SIG-M5 treated with dmso at 0.1 percent for 504 hours (cell line): ENCODE results near the gene RAP1GAP2.
"Not testable (repeated sequence)": the region's sequence is repeated elsewhere in the genome, so short reads cannot be mapped to it uniquely, and the experiment has no call there.

Experiments
- DNase-seq: peaks from one replicate; lab custom pipeline; 2025; ENCODE audit not compliant: unreplicated experiment; lab: John Stamatoyannopoulos, UW

RAP1GAP2 gene

DNA sequence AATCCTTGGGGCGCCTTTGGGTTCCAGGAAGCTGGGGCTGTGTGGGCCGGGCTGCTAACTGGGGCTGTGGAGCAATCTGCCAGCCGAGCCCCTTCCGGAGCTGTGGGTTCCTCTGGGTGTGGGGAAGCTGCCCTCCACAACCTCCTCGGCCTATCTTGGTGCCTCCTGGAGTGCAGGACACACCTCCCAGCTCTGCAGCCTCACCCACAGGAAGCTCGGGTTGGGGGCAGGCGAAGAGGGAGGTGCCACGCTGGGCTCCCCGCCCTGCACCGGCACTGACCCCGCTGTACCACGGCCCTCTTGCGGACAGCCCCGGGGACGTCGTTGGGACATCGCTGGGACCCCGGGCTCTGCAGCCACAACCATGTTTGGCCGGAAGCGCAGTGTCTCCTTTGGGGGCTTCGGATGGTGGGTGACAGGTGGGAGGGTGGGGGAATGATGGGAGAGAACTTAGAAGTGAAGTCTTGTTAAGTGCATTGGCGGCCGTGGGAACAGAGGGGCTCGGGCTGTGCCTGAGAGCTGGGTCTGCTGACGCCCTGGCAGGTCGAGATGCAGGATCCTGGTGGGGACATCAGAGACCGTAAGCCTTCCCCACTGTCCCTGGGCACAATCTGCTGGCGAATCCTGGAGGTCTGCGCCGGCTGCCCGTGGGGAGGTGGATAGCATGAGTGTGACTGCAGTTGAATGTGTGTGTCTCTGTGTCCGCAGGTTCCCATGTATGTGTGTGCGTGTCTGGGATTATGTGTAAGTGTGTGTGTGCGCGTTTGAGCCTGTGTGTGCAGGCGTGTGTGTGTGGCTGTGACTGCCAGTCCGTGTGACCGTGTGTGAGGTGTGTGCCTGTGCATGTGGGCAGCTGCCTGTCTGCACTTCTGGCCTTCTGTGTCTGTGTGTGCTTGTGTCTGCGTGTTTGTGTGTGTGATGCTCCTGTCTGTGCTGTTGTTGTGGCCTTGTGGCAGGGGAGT is at the start of gene RAP1GAP2:
Gene RAP1GAP2 (plus strand): TSS at position 275 of the 962 bp plus-strand sequence. CDS start 90 bp downstream, at position 365.
- DNase-seq, result peak; percentile 94

DNA sequence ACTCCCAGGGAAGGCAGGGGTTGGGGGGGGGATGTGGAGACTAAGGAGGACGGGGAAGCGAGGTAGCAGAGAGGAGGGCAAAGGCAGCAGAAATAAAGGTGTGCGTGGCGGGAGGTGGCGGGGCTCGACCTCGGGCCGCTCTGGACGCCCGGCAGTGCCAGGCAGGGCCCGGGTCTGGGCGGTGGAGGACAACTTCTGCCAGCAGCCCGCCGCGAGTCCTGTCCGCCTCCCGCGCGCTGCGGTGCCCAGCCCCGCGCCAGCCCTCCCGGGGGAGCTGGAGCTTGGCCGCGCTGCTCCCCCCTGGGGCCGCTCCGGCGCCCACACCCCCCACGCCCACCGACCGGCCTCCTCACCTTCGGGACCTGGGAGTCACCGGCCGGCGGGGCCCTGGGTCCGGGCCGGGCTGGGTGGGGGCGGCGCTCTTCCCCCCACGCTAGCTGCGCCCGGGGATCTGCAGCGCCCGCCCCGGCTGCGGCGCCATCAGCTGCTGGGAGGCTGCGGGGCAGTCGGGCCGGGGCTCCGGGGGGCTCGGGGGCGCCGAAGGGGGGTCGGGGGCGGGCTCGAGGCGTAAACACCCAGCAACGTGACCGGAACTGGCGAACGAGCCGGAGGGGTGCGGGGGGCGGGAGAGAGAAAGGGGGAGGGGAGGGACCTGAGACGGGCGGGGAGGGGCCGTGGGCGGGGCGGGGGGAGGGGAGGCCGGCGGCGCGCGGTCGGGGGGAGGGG is 47.0 kb upstream of the RAP1GAP2 start, which contains the start of gene CCDC92B:
Gene CCDC92B (minus strand): TSS at position 595 of the 726 bp plus-strand sequence. CDS start 14,507 bp downstream, outside the sequence.
- no peak for DNase-seq

DNA sequence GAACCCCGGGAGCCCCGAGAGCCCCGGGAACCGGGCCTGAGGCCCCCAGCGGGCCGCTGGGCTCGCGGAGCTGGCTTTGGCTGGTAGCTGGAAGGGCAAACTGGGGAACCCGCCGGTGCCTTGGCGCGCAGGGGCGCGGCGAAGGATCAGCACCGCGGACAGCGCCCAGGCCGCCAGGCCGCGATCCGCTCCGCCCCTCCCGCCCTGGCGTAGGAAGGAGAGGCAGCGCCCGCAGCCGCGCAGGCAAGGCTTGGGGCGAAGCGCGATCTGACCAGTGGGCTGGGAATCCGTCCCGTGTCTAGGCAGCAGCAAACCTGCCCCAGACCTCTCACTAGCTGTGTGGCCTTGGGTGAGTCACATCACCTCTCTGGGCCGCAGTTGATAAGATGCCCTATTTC is 46.5 kb upstream of the RAP1GAP2 start:
- peak; percentile 61 for DNase-seq

DNA sequence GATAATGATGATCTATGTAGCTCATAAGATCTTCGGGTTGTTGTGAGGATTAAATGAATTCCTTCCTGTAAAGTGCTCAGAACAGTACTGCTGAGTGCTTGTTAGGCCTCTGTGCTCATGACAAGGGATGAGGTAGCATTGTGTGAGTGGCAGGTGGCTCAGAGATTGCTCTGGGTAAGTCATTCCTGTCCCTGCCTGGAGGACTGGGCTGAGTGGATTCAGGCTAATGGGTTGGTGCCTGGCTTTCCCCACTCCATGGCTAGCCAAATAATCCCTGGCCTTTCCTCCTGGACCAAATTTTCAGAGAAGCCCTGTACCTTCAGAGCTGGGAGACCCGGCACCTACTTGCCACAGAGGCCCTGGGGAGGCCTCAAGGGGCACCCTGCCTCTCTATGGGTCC is 45.5 kb upstream of the RAP1GAP2 start:
- DNase-seq, result no peak

DNA sequence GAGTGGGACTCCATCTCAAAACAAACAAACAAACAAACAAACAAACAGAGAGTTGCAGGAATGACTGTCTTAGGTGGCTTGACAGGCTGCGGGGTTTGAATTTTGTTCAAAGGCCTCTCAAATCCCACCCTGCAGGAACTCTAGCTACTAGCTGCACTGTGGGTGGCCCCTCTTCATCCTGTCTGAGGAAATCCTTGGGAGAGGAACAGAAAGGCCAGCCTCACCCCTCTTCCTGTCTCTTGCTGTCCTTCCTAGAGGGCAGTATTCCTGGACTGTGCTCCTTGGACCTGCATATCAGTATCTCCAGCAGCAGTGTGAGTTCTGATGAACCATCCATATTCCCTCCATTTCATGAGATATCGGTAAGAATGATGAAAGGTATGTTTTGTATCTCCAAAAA is 44.7 kb upstream of the RAP1GAP2 start:
- DNase-seq, result no peak

DNA sequence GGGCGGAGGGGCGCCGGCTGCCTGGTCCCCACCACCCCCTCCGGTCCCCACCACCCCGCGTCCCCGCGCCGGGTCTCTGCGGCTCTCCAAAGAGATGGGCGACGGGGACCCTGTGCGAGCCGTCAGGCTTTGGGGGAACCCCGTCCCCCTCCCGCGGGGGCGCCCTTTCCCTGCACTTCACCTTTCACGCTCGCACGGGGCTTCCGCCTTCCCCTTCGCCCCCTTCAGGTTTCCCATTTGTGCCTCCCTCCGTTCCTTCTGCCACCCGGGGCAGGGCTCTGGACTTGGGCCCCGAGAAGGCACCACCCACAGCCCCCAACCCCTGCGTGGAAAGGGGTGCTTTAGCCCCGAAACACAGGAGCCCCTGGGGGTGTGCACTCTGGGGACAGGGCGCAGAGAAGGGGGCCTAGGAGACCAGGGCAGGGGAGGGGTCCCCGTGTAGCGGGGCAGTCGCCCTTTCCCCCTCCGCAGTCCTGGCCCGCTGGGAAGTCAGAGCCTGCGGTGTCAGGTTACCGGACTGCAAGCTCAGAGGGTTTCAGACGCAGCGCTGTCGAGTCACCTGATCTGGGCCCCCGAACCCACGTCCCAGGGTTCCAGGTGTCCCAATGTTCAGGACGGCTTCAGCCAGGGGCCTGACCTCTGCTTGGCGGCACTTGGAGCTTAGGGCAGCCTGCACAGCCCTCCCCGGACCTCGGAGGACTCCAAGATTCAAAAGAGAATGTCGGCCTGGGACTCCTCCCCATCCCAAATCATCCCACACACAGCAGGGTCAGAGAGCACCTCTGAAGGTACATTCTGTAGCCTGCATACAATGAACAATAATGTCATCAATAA is 40.1 kb upstream of the RAP1GAP2 start:
- DNase-seq, result no peak

DNA sequence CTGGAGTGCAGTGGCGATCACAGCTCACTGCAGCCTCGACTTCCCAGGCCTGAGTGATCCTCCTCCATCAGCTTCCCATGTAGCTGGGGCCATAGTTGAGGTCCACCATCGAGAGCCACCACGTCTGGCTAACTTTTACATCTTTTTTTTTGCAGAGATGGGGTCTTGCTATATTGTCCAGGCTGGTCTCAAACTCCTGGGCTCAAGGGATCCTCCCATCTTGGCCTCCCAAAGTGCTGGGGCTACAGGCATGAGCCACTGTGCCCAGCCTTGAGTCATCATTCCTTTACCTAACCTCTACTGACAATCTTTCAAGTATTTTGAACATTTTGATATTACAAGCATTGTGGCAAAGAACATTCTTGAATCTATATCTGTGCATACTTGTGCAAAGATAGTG is 37.4 kb upstream of the RAP1GAP2 start:
- no peak for DNase-seq

DNA sequence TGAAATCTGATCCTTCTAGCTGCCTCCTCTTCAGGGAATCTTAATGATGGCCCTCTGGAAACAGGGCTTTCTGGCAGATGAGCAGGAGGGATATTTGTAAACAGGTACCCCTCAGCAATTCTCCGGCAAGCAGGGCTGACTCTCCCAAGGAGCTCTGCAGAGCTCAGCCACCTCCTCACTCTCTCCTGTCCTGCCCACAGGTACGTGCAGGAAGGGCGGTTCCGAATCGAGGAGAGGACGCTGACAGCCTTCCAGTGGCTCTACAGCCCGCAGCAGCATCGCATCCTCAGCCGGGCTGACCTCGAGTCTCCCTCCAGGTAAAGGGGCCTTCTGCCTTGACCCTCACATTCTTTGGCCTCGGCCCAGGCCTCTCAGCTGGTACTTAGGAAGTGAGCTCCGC is 26.1 kb upstream of the RAP1GAP2 start:
- DNase-seq, result no peak

DNA sequence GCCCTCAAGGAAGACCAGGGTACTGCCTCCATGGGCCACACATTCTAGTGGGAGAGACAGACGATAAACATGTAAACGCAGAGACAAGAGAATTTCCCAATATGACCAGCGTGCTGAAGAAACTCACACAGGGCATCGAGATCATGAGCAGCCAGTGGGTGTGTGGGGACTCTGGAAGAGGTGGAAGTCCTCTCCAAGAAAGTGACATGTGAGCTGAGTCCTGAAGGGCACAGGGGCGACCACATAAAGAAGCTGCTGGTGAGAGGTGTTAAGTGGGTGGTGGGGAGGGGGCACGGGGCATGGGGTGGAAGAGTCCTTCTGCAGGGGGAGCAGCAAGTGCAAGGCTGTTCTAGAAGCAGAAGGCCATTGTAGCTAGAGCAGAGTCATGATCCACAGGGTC is 21.0 kb upstream of the RAP1GAP2 start:
- no peak for DNase-seq

DNA sequence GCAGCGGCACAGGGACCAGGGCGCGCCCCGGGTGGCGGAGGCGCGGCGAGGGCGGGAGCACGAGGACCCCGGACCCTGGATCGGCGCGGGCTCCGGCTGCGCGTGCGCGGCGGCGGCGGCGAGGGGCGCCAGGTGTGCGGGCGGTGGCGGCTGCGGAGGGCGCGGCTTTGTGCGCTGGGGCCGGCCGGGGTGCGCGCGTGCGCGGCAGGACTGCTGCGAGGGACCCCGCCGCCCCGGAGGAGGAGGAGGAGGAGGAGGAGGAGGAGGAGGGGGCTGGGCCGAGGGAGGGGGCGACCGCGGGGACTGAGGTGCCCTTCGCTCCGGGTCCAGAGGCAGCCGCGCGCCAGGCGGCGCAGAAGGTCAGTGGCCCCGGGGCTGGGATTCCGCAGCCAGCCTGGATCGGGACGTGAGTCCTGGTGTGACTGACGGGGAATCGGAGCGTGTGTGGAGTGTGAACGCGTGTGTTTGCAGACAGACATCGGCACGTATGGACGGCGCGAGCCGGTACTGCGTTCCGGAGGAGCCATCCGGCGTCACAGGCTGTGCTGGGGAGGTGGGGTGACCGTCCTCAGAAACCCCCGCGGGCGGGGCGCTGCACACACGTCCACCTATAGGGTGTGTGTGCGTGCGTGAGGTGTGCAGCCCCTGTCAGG is 19.5 kb upstream of the RAP1GAP2 start:
- no peak for DNase-seq

DNA sequence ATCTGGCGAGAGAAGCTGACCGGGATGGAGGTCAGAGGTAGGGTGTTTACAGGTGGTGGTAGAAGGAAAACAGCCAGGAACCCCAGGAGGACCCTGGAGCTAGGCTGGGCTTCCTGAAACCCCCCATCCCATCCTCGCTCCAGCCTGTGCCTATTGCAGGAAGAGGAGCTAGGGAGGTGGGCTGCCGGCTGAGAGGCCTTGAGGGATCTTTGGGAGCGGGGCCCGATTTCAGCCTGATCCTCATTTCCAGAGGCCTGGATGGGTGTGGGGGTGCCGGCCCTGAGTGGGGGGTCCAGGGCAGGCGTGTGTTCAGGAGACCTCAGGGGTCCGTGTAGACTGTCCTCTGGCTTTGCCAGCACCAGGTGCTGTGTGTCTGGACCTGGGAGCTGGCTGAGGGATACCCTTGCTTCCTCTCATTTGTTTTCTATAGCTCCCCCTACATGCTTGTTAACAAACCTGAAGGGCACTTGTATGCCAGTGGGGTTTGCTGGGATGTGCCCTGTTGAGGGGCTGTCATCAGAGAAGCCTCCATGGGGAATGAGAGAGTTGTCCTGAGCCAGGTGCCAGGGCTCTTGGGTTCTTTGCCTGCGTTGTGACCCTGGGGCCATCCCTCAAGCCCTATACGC is 18.9 kb upstream of the RAP1GAP2 start:
- no peak for DNase-seq

DNA sequence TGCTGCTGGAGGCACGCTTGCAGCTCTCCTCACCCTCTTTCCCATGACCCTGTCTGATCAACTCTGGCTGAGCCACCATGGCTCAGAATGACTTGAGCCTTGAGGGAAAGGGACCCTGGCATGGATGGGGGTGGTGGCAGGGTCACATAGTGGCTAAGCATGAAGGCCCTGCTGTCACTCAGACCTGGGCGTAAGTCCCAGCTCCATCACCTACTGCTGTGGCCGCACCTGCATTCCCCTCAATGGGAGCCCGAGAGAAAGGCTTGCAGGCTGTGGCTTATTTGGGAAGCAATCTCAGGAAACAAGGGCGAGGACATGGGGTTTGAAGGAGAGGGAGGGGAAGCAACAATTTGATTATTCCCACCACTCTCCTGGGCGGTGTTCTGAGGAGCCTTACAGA is 17.7 kb upstream of the RAP1GAP2 start:
- DNase-seq, result no peak

DNA sequence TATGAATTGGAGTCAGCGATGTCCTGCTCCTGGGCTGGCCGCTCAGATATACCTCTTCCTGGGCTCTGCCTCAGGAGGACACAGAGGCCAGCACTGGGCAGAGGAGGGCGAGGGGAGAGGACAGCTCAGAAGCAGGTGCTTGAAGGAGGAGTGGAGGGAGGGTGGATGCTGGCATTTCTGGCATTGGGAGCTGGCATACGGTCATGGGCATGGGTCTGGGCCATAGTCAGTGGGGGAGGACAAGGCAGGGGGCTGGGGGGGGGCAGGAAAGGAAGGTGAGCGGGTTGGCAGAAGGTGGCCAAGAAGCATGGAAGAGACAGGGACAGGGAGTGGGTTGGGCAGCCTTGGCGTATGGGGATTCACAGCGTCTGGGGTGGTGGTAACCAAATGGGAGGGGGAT is 16.7 kb upstream of the RAP1GAP2 start:
- no peak for DNase-seq

DNA sequence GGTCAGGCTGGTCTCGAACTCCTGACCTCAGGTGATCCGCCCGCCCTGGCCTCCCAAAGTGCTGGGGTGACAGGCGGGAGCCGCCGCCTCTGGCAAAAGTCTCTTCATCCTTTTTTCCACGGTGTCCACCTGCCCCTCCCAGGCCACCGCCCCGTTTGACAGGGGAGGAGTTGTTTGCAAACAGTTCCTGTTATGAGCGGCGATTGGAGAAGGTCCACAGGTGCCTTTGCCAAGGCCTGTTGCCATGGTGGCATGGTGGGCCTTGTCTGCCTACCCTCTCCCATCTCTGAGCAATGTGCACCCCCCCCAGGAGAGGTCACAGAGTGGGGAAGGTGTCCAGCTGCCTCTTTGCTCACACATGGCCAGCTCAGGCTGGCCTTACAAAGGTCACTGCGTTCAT is 16.0 kb upstream of the RAP1GAP2 start:
- no peak for DNase-seq

DNA sequence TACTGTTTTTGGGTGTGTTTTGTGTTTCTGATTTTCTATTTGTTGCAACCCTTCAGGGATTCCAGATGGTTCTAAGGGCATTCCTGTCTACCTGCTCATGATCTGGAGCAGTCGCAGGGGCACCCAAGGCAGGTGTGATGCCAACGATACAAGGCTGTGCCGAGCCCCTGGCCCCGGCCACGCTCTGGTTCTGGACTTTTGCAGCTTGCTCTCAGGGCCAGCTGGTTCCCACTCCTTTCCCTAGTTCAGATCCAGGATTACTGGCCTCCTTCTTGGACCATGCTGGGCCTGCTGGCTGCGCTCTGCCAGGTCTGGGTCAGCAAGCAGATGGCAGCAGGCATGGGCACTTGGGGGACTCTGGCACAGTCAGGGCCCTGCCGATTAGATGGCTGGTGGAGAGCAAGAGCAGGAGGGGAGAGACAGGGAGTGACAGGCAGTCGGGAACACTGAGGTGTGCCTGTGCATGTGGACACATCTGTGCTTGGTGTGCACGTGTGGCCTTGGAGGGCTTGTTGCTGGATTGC is 15.2 kb upstream of the RAP1GAP2 start:
- DNase-seq, result no peak

DNA sequence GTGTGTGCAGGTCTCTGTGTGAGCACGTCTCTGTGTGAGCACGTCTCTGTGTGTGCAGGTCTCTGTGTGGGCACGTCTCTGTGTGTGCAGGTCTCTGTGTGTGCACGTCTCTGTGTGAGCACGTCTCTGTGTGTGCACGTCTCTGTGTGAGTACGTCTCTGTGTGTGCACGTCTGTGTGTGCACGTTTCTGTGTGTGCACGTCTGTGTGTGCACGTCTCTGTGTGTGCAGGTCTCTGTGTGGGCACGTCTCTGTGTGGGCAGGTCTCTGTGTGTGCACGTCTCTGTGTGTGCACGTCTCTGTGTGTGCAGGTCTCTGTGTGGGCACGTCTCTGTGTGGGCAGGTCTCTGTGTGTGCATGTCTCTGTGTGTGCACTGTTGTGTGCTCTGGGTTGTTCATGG is 14.6 kb upstream of the RAP1GAP2 start:
- not testable (repeated sequence) for DNase-seq

DNA sequence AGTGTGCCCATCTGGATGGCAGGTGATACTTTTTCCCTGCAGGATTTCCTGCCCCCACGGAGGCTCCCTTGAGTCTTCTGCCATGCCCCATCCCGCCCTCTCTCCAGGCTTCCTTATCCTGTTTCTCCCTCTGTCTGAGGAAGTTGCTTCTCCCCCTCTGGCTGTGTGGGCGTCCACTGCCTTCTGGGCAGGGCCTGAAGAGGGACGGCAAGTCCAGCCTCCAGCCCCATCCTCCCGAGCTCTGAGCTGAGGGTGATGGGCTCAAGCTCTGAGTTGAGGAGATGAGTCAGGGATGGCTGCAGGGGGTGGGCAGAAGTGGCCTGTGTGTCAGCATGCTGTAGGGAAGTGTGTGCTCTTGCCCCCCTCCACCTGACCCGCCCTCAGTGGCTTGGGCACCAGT is 14.2 kb upstream of the RAP1GAP2 start:
- no peak for DNase-seq

DNA sequence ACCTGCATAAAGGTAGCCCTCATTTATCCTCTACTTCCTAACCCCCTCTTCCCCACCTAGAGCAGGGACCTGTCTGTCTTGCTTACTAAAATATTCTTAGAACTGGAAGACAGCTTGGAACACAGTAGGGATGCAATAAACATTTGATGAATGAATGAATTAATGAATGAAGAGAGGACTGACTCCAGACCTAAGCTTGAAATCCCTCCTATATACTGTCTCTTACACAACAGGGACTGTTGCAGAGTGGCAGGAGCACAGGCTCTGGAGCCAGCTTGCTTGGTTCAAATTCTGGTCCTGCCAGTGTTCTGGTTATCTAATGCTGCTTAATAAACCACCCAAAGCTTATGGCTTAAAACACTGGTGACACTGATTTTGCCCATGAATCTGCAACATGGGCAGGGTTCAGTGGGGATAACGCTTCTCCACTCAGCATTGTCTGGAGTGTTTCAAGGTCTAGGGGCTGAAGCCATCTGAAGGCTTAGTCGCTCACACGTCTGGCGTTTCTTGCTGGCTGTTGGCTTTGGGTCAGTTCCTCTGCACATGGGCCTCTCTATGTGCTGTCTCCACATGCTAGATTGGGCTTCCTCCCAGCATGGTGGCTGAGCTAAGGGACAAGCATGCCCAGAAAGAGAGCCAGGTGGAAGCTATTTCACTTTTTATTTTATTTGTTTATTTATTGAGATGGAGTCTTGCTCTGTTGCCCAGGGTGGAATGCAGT is 12.8 kb upstream of the RAP1GAP2 start:
- DNase-seq, result no peak

DNA sequence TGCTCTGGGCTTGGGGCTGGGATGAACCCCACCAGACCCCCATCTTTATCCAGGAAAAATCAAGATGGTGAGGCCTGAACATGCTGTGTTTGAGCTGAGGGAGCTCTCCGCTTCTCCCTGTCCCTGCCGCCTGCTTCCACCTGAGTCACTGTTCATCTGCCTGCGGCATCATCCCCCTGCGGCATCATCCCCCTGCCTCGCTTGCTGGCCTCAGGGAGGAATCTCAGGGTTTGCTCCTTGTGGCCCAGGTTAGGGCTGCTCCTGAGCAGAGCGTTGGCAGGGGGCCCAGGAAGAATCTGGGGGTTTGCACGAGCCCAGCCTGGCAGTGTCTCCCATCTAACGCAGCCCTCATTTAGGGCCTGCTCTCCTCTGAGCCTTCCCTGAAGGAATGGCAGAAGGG is 11.4 kb upstream of the RAP1GAP2 start:
- no peak for DNase-seq
